NCI-H69 (cell line): ENCODE measurements around the gene WDR13.
A peak's percentile ranks its signal among the peaks of the same experiment; 100 is the strongest.
"Not testable (repeated sequence)": the region's sequence is repeated elsewhere in the genome, so short reads cannot be mapped to it uniquely, and the experiment has no call there.

Experiments
- DNase-seq: peaks from one replicate; lab custom pipeline; 2025; lab: John Stamatoyannopoulos, UW

The WDR13 gene

GRCh38 chrX:48595929-48596328, 1.4 kb upstream of the WDR13 start:
- no peak for DNase-seq

- DNase-seq: no peak
These were observed 1.3 kb downstream of the WDR13 start for GRCh38 chrX:48598614-48599013.

DNA sequence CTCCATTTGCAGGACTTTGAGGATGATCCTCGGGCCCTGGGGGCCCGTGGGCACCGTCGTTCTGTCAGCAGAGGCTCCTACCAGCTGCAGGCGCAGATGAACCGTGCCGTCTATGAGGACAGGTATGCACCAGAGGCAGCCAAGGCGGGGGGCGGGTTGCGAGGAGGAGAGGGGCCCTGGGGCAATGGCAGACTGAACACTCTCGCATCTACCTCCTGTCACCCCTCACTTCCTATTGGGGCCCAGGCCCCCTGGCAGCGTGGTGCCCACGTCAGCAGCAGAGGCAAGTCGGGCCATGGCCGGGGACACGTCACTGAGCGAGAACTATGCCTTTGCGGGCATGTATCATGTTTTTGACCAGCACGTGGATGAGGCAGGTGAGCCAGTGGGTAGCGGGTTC, 2.0 kb downstream of the WDR13 start:
- DNase-seq: no peak

- DNase-seq: no peak
These were observed 2.9 kb downstream of the WDR13 start for GRCh38 chrX:48600226-48600625.

DNA sequence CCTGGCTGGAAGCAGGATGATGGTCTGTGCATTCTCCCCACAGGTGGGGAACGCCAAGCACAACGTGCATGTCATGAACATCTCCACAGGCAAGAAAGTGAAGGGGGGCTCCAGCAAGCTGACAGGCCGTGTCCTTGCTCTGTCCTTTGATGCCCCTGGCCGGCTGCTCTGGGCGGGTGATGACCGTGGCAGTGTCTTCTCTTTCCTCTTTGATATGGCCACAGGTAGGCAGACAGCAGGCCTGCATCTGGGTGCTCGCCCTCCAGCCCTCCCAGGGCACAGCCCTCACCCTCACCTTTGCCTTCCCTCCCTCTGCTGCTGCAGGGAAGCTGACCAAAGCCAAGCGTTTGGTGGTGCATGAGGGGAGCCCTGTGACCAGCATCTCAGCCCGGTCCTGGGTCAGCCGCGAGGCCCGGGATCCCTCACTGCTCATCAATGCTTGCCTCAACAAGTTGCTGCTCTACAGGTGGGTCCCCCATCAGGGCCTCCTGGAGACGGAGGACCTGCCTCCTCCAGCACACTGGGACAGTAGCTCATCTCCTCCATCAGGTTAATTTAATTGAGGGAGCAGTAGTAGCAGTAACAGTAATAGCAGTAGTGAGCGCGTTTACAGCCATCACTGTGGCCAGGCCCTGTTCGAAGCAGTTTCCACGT, 4.6 kb downstream of the WDR13 start:
- no peak for DNase-seq

GRCh38 chrX:48604701-48605100, 7.4 kb downstream of the WDR13 start:
- DNase-seq: no peak

DNA sequence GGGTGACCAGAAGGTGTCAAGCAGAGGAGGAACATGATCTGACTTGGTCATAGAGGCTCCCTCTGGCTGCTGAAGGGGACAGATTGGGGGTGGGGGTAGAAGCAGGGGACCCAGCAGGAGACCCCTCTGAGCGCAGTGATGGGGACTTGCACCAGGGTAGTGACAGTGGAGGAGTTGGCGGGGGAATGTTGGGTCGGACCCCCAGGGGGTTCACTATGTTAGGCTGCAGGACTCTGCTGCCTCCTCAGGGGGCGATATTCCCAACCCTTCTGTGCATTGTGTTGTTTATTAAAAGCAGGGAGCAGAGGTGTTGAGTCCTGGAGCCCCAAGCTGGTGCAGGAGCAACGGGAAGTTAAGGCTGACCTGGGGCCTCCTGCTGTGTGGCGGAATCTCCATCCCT, 8.8 kb downstream of the WDR13 start:
- no peak for DNase-seq

GRCh38 chrX:48611703-48612102, 14.4 kb downstream of the WDR13 start:
- DNase-seq: no peak

DNA sequence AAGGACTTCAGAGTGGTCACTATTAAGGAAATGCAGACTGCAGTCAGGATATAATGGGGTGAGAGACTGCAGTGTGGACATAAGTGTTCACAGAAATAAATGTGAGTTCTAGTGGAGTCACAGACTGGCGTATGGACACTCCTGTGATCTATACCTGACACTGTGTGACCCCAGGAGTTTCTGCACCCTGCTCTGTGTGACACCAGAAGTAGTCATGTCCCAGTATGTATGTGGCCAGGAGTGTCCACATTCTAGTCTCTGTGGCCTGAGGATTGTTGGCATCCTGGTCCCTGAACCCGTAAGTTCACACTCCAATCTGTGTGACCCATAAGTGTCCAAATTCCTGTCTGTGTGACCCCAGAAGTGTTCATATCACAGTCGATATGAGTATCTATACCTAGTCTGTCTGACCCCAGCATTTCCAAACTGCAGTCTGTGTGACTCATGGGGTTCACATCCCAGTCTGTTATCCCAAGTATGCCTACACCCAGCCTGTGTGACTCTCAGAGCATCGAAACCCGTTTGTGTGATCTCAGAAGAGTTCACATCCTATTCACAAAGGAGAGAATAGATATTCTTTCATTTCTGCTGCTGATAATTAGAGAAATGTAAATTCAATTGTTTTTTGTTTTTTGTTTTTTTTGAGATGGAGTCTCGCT, 16.3 kb downstream of the WDR13 start:
- DNase-seq: no peak

DNA sequence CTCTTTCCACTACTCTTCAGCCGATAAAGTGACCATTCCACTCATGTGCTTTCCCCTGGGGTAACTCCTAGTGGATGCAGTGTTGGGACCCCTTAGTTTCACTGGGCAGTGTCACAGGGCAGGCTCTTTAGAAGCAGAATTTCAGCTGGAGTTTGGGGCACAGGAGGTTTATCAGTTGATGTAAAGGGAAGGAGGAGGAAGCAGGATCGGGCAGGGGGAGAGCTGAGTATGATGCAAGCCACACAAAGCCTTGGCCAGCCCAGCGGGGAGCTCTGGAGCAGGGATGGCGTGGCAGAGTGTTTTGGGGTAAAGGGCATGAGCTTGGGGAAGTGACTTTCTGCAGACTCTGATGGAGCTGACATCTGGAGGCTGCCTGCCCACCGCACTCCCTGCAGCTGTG, 19.3 kb downstream of the WDR13 start:
- no peak for DNase-seq

GRCh38 chrX:48617542-48618340, 20.4 kb downstream of the WDR13 start:
- DNase-seq: peak; percentile 83

- no peak for DNase-seq
These were observed 29.4 kb downstream of the WDR13 start for GRCh38 chrX:48626401-48627298.

DNA sequence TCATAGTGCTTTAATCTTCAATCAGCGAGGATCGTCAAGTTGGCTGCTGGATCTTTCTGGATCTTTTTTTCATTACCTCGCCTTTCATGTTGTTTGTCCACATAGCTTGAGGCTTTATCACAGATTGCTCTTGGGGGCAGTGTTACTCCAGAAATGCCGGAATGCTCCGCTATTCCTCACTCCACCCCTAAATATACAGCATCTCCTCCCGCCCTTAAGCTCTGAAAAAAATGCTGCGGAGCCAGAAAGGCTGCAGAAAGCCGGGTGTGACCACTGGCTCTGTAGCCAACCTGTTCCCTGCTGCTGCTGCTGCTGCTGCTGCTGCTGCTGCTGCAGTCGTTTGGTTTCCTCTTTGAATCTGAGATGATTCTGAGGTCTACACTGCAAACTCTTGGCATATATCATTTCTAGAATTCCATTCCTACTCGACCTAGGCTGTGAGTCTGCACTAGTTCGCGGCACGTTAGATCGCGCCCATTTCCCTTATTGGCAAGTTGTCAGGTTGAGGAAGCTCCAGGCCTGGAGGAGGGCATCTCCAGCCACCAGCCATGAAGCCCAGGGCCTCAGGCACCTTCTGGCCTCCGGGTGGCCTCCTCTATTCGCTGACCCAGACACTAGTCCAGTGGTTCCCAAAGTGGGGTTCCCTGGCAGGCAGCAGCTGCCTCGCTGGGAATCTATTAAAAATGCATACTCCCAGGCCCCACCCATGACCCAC, 34.2 kb downstream of the WDR13 start:
- peak; percentile 92 for DNase-seq

DNA sequence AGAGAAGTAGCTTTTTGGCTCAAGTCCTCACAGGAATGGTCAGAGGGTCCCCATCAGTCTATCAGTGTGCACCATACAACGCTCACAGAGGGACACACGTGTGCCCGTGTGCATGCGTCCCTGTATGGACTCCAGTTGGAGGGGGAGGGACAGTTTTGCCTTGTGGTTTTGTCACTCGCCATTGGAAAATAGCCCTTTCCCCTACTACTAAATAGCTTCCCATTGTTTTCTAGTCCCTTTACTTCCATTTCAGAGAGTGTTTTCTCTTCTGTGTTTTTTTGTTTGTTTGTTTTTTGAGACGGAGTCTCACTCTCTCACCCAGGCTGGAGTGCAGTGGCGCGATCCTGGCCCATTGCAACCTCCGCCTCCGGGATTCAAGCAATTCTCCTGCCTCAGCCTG, 34.9 kb downstream of the WDR13 start:
- no peak for DNase-seq

- no peak for DNase-seq
These were observed 39.0 kb downstream of the WDR13 start for GRCh38 chrX:48636301-48636700.

DNA sequence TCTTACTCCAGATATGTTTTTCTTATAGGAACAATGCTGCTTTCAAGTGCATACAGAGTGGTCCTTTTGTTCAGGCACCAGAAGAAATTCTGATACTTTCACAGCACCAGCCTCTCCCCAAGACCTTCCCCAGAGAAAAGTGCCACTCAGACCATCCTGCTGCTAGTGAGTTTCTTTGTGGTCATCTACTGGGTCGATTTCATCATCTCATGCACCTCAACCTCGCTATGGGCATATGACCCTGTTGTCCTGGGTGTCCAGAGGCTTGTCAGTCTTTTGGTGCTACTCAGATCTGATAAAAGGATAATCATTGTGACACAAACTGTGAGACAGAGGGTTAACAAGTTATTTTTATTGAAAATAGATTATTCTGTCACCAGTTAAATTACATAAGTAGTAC, 39.5 kb downstream of the WDR13 start:
- no peak for DNase-seq

DNA sequence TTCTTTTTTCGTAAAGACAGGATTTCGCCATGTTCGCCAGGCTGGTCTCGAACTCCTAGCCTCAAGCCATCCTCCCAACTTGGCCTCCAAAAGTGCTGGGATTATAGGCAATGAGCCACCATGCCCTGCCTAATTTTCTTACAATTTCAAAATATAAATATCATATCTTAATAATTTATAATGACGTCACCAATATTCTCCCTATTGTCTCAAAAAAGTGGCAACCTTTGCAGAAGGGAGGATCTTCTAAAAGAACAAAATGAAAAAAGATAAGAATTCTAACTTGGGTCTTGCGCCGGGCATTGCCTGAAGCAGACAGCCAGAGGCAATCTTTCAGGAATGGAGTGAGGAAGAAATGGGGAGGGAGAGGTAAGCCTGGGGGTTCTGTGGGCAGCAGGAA, 48.4 kb downstream of the WDR13 start:
- no peak for DNase-seq

- peak; percentile 92 for DNase-seq
These were observed 51.1 kb downstream of the WDR13 start for GRCh38 chrX:48648336-48648751.

GRCh38 chrX:48649102-48649501, 51.8 kb downstream of the WDR13 start:
- peak; percentile 4 for DNase-seq

- DNase-seq: not testable (repeated sequence)
These were observed 54.8 kb downstream of the WDR13 start for GRCh38 chrX:48652055-48652579.

DNA sequence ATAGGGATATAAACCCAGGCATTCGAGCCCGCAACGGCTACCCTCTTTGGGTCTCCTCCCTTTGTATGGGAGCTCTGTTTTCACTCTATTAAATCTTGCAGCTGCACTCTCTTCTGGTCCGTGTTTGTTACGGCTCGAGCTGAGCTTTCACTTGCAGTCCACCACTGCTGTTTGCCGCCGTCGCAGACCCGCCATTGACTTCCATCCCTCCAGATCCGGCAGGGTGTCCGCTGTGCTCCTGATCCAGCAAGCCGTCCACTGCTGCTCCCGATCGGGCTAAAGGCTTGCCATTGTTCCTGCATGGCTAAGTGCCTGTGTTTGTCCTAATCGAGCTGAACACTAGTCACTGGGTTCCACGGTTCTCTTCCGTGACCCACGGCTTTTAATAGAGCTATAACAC, 57.5 kb downstream of the WDR13 start:
- DNase-seq: peak; percentile 26
